Gastroesophageal sphincter (tissue), 3 donors: Measurements from ENCODE around the gene TNS3.

Source experiments
- POLR2A ChIP-seq, 2 donors: fragments of 450-650 bp; IDR thresholded peaks; one replicate each; pipeline ENCODE4 v1.6.1; 2017; ENCODE audit warnings: antibody characterized with exemption in 2 of 2, mild to moderate bottlenecking in 2 of 2, moderate library complexity in 1 of 2
- POLR2AphosphoS5 ChIP-seq: sonication (generic); formaldehyde crosslinking; IDR thresholded peaks from one replicate; pipeline ENCODE4 v1.6.1; 2017; ENCODE audit warnings: antibody characterized with exemption
- TF ChIP-seq, protein P1 (sequence below), 4 experiments: fragments of 200-600 bp in 2 of 4; fragments of 450-650 bp in 2 of 4; sonication (generic) in 1 of 4; IDR thresholded peaks; one replicate each; pipeline ENCODE4 v1.5.1; 2017 to 2019; ENCODE audit warnings: antibody characterized with exemption in 4 of 4, mild to moderate bottlenecking in 2 of 4, moderate library complexity in 2 of 4

DNA sequence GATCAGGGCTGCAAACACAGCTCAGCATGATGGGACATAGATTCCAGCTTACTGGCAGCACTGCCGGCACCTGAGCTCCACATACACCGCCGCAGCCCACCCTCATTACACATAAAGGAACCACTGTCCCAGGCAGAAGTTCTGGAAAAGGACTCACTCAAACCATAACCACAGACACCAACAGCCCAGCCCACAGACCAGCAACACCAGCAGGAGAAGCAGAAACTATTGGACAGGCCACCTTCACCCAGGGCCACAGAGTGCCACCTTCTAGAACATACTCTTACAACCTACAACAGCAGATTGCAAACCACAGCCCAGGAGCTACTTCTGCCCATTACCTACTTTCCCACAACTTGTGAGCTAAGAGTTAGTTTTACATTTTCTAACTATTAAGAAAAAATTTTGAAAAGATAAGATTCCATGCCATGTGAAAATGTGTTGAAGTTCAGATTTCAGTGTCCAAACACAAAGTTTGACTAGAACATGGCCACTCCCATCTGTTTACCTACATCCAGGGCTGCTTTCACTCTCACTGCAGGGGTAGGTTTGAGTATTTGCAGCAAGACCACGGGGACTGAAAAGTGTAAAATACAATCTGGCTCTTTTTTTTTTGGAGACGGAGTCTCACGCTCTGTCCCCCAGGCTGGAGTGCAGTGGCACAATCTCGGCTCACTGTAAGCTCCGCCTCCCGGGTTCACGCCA lies 153.0 kb downstream of the TNS3 start:
- no peak for TF ChIP-seq POLR2AphosphoS5
- no peak for TF ChIP-seq POLR2A (IDR thresholded peaks at IDR 0.05)
- TF ChIP-seq, protein P1, sequence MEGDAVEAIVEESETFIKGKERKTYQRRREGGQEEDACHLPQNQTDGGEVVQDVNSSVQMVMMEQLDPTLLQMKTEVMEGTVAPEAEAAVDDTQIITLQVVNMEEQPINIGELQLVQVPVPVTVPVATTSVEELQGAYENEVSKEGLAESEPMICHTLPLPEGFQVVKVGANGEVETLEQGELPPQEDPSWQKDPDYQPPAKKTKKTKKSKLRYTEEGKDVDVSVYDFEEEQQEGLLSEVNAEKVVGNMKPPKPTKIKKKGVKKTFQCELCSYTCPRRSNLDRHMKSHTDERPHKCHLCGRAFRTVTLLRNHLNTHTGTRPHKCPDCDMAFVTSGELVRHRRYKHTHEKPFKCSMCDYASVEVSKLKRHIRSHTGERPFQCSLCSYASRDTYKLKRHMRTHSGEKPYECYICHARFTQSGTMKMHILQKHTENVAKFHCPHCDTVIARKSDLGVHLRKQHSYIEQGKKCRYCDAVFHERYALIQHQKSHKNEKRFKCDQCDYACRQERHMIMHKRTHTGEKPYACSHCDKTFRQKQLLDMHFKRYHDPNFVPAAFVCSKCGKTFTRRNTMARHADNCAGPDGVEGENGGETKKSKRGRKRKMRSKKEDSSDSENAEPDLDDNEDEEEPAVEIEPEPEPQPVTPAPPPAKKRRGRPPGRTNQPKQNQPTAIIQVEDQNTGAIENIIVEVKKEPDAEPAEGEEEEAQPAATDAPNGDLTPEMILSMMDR (IDR thresholded peaks at IDR 0.05): no peak
